ENCODE measurements around the gene PRPF19.

Gene PRPF19

GRCh38 chr11:60858731-60859464, 47.5 kb downstream of the PRPF19 start:
- TF ChIP-seq, protein P1, sequence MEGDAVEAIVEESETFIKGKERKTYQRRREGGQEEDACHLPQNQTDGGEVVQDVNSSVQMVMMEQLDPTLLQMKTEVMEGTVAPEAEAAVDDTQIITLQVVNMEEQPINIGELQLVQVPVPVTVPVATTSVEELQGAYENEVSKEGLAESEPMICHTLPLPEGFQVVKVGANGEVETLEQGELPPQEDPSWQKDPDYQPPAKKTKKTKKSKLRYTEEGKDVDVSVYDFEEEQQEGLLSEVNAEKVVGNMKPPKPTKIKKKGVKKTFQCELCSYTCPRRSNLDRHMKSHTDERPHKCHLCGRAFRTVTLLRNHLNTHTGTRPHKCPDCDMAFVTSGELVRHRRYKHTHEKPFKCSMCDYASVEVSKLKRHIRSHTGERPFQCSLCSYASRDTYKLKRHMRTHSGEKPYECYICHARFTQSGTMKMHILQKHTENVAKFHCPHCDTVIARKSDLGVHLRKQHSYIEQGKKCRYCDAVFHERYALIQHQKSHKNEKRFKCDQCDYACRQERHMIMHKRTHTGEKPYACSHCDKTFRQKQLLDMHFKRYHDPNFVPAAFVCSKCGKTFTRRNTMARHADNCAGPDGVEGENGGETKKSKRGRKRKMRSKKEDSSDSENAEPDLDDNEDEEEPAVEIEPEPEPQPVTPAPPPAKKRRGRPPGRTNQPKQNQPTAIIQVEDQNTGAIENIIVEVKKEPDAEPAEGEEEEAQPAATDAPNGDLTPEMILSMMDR (IDR thresholded peaks at IDR 0.05; ENCODE audit: low read depth, low read length) = no peak
- DNase-seq (ENCODE audit: extremely low read depth, low read depth) = no peak

GRCh38 chr11:60858236-60858635, 48.1 kb downstream of the PRPF19 start:
- DNase-seq (ENCODE audit: extremely low read depth, low read depth) = no peak
- TF ChIP-seq, protein P1 (IDR thresholded peaks at IDR 0.05; ENCODE audit: low read depth, low read length) = no peak

DNA sequence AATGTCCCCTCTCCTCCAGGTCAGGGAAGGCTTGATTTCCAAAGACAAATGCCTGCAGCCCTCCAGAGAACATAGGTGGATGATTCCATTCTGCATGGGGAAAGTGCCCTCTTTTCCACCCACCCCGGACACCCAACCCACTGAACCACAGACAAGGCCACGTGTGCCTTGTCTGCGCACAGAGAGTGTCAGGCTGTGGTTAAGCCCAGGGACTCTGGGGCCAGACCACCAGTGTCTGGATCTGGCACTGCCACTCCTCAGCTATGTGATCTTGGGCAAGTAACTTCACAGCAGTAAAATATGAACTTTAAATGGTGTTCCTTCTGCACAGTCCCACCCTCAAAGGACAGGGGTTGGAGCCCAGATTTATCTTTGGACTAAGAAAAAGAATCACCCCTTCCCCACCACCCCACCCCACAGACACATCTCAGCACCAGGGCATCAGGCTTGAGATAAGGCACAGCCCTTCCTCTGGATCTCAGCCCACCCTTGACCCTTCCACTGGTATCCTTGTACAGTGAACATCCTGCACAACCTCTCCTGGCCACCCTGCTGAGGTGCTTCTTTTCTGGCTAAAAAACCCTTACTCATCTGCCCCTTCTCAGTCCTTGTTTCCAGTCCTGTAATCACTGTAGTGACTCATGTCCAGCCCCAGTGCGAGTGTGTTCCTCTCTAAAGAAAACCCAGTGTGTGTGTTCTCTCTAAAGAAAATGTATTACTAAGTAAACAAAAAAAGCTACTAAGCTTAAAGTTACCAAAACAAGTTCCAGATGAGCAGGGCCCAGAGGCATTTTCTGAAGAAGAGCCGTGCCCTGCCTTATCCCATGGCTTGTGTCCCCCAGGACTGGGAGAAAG, 48.8 kb downstream of the PRPF19 start:
- DNase-seq (ENCODE audit: extremely low read depth, low read depth) = no peak
- TF ChIP-seq, protein P1 (IDR thresholded peaks at IDR 0.05; ENCODE audit: low read depth, low read length) = no peak

DNA sequence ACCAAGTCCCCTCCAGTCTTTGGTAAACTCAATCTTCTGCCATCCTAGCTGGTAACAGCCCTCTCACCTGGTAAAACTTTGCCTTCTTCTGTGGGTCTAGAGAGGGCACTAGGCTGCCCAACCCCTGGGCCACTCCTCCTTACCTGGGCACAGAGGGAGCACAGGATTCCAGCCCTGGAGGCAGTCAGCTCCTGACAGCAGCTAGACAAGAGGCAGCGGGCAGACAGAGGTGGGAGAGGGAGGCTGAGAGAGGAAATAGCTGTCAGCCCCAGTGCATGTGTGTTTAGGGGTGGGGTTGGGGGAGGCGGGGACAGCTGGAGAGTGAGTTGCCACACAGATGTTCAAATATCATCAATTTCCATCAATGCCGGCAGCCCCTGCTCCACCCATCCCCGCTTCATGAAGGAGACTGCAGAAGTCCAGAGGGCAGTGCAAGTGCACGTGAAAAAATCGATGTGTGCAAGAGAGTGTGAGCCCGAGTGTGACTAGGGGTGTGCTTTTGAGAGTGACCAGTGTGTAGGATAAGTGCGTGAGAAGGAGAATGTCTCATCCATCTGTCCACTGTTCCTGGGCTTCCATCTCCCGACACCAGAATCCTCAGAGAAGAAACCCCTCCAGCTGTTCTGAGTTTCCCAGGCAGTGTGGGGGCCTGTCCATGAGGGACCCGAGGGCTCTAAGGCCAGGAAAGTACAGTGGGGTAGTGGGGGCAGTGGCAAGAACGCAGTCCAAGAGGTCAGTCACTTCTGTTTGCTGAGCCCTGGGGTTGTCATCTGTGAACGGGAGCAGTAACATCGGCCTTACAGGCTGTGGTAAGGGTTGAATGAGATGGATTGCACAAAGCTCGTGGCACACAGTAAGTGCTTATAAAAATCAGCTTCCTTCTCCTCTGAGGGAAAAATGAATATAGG, 50.4 kb downstream of the PRPF19 start, which contains the start of gene PTGDR2:
TSS of gene PTGDR2 (minus strand) at position 225 of the 908 bp plus-strand sequence. CDS start 2,228 bp downstream, outside the sequence.
- TF ChIP-seq, protein P1 (IDR thresholded peaks at IDR 0.05; ENCODE audit: low read depth, low read length) = no peak
- DNase-seq (ENCODE audit: extremely low read depth, low read depth) = no peak

- no peak for DNase-seq (ENCODE audit: extremely low read depth, low read depth)
- TF ChIP-seq, protein P1 (IDR thresholded peaks at IDR 0.05; ENCODE audit: low read depth, low read length) = no peak
Observed at GRCh38 chr11:60854847-60855725, 51.3 kb downstream of the PRPF19 start.

DNA sequence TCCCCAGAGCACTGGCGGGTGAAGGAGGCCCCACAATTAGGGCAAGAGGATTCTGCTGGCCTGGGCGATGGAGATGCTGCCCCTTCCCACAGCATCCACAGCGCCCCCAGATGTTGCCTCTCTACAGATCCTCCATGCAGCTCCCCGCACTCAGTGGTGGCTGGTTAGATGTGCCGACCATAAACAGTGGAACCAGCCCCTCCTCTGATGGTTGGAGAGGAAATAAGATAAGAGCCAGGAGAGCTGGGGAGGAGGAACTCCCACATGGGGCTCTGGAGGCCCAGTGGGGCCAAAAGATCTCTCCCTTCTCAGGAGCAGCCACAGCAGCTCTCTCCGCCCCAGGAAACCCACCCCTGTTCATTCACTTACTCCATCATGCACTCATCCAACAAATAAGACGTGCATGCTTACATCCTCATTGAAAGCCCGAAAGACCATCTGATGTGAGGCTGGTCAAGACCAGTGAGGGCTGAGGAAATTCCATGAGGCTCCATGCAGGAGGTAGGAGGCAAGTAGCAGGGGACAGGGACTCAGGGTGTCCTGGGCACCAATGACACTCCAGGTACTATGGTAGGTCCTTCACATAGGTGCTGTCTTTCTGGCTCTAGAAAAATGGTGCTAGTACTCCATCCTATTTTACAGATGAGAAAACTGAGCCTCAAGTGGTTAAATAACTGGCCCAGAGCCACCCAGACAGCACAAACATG, 52.1 kb downstream of the PRPF19 start:
- TF ChIP-seq, protein P1 (IDR thresholded peaks at IDR 0.05; ENCODE audit: low read depth, low read length) = no peak
- no peak for DNase-seq (ENCODE audit: extremely low read depth, low read depth)
